Measurements from ENCODE around the gene APOO. TPM values are rescaled to one million over a fixed set of nuclear protein-coding genes. Genes with fewer than 3 reads are reported as not detected.
A peak's percentile ranks its signal among the peaks of the same experiment; 100 is the strongest.

Gene APOO
- total RNA-seq, 1 donor from 2014 or later: 34.6 TPM

DNA sequence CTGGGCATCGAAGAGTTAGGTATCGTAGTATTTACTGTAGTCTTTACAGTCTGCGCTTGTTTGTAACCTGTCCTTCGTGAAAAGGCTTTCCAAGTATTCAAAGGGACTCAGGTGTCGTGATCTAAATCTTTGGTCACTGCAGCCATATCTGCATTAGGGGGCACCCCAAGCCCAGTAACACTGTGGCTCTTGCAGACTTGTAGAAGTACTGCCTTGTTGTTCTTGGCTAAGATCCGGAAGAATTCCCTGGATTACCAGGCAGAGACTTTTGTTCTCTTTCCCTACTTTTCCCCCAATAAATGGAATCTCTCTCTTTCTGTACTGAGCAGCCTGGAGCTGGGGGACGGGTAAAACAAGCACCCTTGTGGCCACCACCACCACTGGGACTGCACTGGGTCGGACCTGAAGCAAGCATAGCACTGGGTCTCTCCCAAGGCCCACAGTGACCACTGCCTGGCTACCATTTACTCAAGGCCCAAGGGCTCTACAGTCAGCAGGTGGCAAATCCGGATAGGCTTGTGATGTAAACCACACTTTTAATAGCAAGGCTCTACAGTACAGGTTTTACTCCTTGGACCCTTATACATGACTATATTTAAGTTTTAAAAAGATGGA, 12.1 kb upstream of the APOO start:
- DNase-seq (ENCODE audit: low read depth) (no peak), FAIRE-seq (no peak)
- no peaks in the 10 kb centered on the region for H3K27me3 Mint-ChIP-seq (ENCODE audit: low read depth, unreplicated experiment)
- H3K4me2 ChIP-seq (ENCODE audit: low read length): no peak overlapping the region
- no peaks in the 10 kb centered on the region for H3K4me1 ChIP-seq (ENCODE audit: insufficient read depth, low read length)
- TF ChIP-seq EZH2 (IDR thresholded peaks at IDR 0.05; ENCODE audit: insufficient read depth, low read length) (no peak), CTCF (IDR thresholded peaks at IDR 0.05; ENCODE audit: insufficient read depth, low read depth, low read length) (no peak)
- H2AFZ ChIP-seq (ENCODE audit: low read depth, low read length): no peak overlapping the region
- H3K27ac ChIP-seq (ENCODE audit: low read depth, low read length): no peak overlapping the region
- H3K27ac Mint-ChIP-seq (ENCODE audit: unreplicated experiment): no peak overlapping the region
- no peaks in the 10 kb centered on the region for H4K20me1 ChIP-seq (ENCODE audit: insufficient read depth, low read length)
- H3K79me2 ChIP-seq (ENCODE audit: insufficient read depth, low read length): no peaks in the 10 kb centered on the region
- no peaks in the 10 kb centered on the region for H3K36me3 ChIP-seq (ENCODE audit: insufficient read depth, low read length)
- H3K27me3 ChIP-seq (ENCODE audit: insufficient read depth, low read length): no peaks in the 10 kb centered on the region
- no peak overlapping the region for H3K9ac ChIP-seq (ENCODE audit: low read length)
- no peak overlapping the region for H3K4me3 ChIP-seq (ENCODE audit: insufficient read depth, low read depth, low read length)
- H3K9me3 ChIP-seq (ENCODE audit: insufficient read depth, low read depth, low read length): no peaks in the 10 kb centered on the region
- no peaks in the 10 kb centered on the region for H3K36me3 Mint-ChIP-seq (ENCODE audit: low read depth, unreplicated experiment)
- no peak overlapping the region for H3K4me3 Mint-ChIP-seq (ENCODE audit: unreplicated experiment)
- no peaks in the 10 kb centered on the region for H3K4me1 Mint-ChIP-seq (ENCODE audit: low read depth, unreplicated experiment)
- peaks cover 5% of the 10 kb centered on the region for H3K9me3 Mint-ChIP-seq (ENCODE audit: unreplicated experiment)

DNA sequence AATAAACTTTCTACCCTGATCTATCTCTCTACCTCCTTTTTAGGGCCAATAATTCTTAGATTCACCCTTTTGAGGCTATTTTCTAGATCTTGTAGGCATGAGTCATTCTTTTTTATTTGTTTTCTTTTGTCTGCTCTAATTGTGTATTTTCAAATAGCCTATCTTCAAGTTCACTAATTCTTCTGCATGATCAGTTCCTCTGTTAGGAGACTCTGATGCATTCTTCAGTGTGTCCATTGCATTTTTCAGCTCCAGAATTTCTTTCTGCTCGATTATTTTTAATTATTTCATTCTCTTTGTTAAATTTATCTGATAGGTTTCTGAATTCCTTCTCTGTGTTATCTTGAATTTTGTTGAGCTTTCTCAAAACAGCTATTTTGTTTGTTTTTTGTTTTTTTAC, 11.4 kb upstream of the APOO start:
- Histone ChIP-seq H3K4me2 (ENCODE audit: low read length) (no peak overlapping the region), H3K27me3 (ENCODE audit: insufficient read depth, low read length) (no peaks in the 10 kb centered on the region), H3K36me3 (ENCODE audit: insufficient read depth, low read length) (no peaks in the 10 kb centered on the region), H3K79me2 (ENCODE audit: insufficient read depth, low read length) (no peaks in the 10 kb centered on the region), H3K9ac (ENCODE audit: low read length) (no peak overlapping the region), H3K27ac (ENCODE audit: low read depth, low read length) (no peak overlapping the region), H3K4me3 (ENCODE audit: insufficient read depth, low read depth, low read length) (no peak overlapping the region), H4K20me1 (ENCODE audit: insufficient read depth, low read length) (no peaks in the 10 kb centered on the region), H2AFZ (ENCODE audit: low read depth, low read length) (no peak overlapping the region), H3K9me3 (ENCODE audit: insufficient read depth, low read depth, low read length) (no peaks in the 10 kb centered on the region), H3K4me1 (ENCODE audit: insufficient read depth, low read length) (no peaks in the 10 kb centered on the region)
- TF ChIP-seq CTCF (IDR thresholded peaks at IDR 0.05; ENCODE audit: insufficient read depth, low read depth, low read length) (no peak), EZH2 (IDR thresholded peaks at IDR 0.05; ENCODE audit: insufficient read depth, low read length) (no peak)
- H3K4me3 Mint-ChIP-seq (ENCODE audit: unreplicated experiment): no peak overlapping the region
- no peaks in the 10 kb centered on the region for H3K27me3 Mint-ChIP-seq (ENCODE audit: low read depth, unreplicated experiment)
- no peaks in the 10 kb centered on the region for H3K36me3 Mint-ChIP-seq (ENCODE audit: low read depth, unreplicated experiment)
- H3K4me1 Mint-ChIP-seq (ENCODE audit: low read depth, unreplicated experiment): no peaks in the 10 kb centered on the region
- FAIRE-seq (peak; percentile 23), DNase-seq (ENCODE audit: low read depth) (no peak)
- H3K27ac Mint-ChIP-seq (ENCODE audit: unreplicated experiment): no peak overlapping the region
- peaks cover 5% of the 10 kb centered on the region for H3K9me3 Mint-ChIP-seq (ENCODE audit: unreplicated experiment)

DNA sequence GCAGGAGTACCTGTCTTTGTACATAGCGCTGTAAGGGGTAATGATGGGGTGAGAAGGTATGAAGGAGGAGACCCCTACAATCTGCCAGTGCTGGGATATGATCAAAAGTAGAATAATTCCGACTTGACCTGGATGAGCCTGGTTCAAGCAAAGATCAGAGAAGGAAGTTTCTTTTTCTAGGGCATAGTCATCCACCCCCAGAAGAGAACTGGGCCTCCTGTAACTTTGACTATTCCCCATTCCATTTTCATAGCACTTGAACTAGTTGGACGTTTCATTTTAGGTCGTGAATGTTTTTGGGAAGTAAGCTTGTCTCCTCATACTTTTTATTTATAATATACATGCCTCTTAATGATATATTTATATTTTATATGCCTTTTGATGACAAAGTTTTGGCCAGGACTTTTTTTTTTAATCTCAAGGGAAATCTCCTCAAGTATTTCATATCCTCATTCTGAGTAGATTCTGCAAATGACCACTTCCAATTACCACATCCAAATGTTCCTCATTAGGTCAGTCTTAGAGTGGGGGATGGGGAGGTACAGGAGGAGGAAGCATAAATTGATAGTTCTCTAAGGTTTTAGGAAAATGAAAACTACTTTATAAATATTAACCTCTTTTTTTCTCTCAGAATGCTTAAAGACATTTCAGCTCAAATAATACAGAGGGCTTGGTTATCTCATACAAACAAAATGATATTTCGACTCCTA, 3.5 kb upstream of the APOO start:
- H3K4me3 ChIP-seq (ENCODE audit: insufficient read depth, low read depth, low read length): no peak overlapping the region

More for the DNA sequence above, 3.5 kb upstream of the APOO start:
- Histone ChIP-seq H3K79me2 (ENCODE audit: insufficient read depth, low read length) (peaks cover 6% of the 10 kb centered on the region), H3K36me3 (ENCODE audit: insufficient read depth, low read length) (no peaks in the 10 kb centered on the region), H3K27me3 (ENCODE audit: insufficient read depth, low read length) (no peaks in the 10 kb centered on the region), H3K27ac (ENCODE audit: low read depth, low read length) (no peak overlapping the region), H3K4me2 (ENCODE audit: low read length) (no peak overlapping the region), H3K4me1 (ENCODE audit: insufficient read depth, low read length) (peaks cover 4% of the 10 kb centered on the region), H4K20me1 (ENCODE audit: insufficient read depth, low read length) (no peaks in the 10 kb centered on the region), H3K9me3 (ENCODE audit: insufficient read depth, low read depth, low read length) (no peaks in the 10 kb centered on the region), H3K9ac (ENCODE audit: low read length) (no peak overlapping the region), H2AFZ (ENCODE audit: low read depth, low read length) (no peak overlapping the region)
- Mint-ChIP-seq H3K36me3 (ENCODE audit: low read depth, unreplicated experiment) (no peaks in the 10 kb centered on the region), H3K27ac (ENCODE audit: unreplicated experiment) (no peak overlapping the region), H3K27me3 (ENCODE audit: low read depth, unreplicated experiment) (no peaks in the 10 kb centered on the region), H3K4me3 (ENCODE audit: unreplicated experiment) (no peak overlapping the region), H3K4me1 (ENCODE audit: low read depth, unreplicated experiment) (no peaks in the 10 kb centered on the region), H3K9me3 (ENCODE audit: unreplicated experiment) (no peaks in the 10 kb centered on the region)
- TF ChIP-seq CTCF (IDR thresholded peaks at IDR 0.05; ENCODE audit: insufficient read depth, low read depth, low read length): no peak
- no peak for TF ChIP-seq EZH2 (IDR thresholded peaks at IDR 0.05; ENCODE audit: insufficient read depth, low read length)
- no peak for FAIRE-seq
- DNase-seq (ENCODE audit: low read depth): no peak
